ENCODE results near the gene CR1L. TPM values are rescaled to one million over a fixed set of nuclear protein-coding genes. Genes with fewer than 3 reads are reported as not detected.

CR1L gene
- total and polyA plus RNA-seq, 2 experiments from 2014 or later: 5.8 to 21.4 TPM

DNA sequence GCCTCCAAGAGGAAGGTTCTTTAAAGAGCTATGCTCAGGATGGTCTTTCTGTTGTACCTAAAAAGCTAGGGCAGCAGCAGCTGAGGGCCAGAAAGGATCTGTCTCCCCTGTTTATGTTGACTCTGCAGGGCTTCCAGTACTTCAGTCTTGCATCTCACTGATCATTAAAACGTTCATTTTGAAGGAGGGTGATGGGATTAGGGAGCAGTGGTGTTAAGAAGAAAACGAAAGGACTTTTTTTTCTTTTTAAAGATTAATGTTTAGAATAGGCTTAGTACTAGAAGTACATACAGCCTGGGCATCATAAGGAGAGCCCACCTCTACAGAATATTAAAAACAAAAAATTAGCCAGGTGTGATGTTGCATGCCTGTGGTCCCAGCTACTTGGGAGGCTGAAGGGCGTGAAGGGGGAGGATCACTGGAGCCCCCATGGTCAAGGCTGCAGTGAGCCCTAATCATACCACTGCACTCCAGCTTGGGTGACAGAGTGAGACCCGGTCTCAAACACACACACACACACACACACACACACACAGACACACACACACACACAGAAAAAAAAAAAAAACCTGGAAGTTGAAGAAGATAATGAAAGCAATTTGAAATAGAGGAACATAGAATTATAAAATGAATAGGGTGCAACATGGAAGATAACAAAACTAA, 2.9 kb downstream of the CR1L start:
- H3K9me3 Mint-ChIP-seq: no peaks in the 10 kb centered on the region
- H3K27ac Mint-ChIP-seq: no peak overlapping the region
- H3K27ac ChIP-seq (ENCODE audit: low read depth): no peak overlapping the region

More for the DNA sequence above, 2.9 kb downstream of the CR1L start:
- Histone ChIP-seq H3K9me2 (ENCODE audit: insufficient read depth) (no peaks in the 10 kb centered on the region), H3K27me3 (ENCODE audit: insufficient read depth) (peaks cover 10% of the 10 kb centered on the region), H3F3A (replicated peaks; ENCODE audit: low read depth) (0 out of 2 replicates have a peak, but pooled peaks cover 5% of the 10 kb centered on the region), H3K4me3 (no peak overlapping the region), H2AFZ (no peak overlapping the region), H4K20me1 (replicated peaks; ENCODE audit: insufficient read depth) (no peaks in the 10 kb centered on the region), H3K79me2 (replicated peaks; ENCODE audit: insufficient read depth) (peaks cover 19% of the 10 kb centered on the region), H3K4me1 (ENCODE audit: insufficient read depth) (peaks cover 44% of the 10 kb centered on the region), H3K36me3 (ENCODE audit: insufficient read depth) (no peaks in the 10 kb centered on the region), H3K4me2 (peak overlapping the region; percentile 96; the same call in 1 of the 2 replicates)
- no peak for DNase-seq (ENCODE audit: low spot score)
- ATAC-seq: no peak
- TF ChIP-seq EZH2phosphoT487 (IDR thresholded peaks at IDR 0.05; ENCODE audit: unreplicated experiment) (no peak), STAT1 (IDR thresholded peaks at IDR 0.05; ENCODE audit: unreplicated experiment) (no peak), NANOG (IDR thresholded peaks at IDR 0.05; ENCODE audit: borderline replicate concordance) (no peak), ZNF114 (CRISPR knock-in tag; IDR thresholded peaks at IDR 0.05) (no peak), JUNB (IDR thresholded peaks at IDR 0.05; ENCODE audit: unreplicated experiment) (no peak), ZNF462 (CRISPR knock-in tag; IDR thresholded peaks at IDR 0.05) (no peak), CREB1 (CRISPR knock-in tag; IDR thresholded peaks at IDR 0.05; ENCODE audit: low read depth) (no peak), ETS1 (IDR thresholded peaks at IDR 0.05) (no peak)
- TF ChIP-seq, protein P1, sequence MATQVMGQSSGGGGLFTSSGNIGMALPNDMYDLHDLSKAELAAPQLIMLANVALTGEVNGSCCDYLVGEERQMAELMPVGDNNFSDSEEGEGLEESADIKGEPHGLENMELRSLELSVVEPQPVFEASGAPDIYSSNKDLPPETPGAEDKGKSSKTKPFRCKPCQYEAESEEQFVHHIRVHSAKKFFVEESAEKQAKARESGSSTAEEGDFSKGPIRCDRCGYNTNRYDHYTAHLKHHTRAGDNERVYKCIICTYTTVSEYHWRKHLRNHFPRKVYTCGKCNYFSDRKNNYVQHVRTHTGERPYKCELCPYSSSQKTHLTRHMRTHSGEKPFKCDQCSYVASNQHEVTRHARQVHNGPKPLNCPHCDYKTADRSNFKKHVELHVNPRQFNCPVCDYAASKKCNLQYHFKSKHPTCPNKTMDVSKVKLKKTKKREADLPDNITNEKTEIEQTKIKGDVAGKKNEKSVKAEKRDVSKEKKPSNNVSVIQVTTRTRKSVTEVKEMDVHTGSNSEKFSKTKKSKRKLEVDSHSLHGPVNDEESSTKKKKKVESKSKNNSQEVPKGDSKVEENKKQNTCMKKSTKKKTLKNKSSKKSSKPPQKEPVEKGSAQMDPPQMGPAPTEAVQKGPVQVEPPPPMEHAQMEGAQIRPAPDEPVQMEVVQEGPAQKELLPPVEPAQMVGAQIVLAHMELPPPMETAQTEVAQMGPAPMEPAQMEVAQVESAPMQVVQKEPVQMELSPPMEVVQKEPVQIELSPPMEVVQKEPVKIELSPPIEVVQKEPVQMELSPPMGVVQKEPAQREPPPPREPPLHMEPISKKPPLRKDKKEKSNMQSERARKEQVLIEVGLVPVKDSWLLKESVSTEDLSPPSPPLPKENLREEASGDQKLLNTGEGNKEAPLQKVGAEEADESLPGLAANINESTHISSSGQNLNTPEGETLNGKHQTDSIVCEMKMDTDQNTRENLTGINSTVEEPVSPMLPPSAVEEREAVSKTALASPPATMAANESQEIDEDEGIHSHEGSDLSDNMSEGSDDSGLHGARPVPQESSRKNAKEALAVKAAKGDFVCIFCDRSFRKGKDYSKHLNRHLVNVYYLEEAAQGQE (IDR thresholded peaks at IDR 0.05; ENCODE audit: unreplicated experiment): no peak
- Mint-ChIP-seq H3K27me3 (ENCODE audit: insufficient read depth, low read depth, poor library complexity) (peaks cover 19% of the 10 kb centered on the region), H3K4me1 (peaks cover 50% of the 10 kb centered on the region), H3K4me3 (no peak overlapping the region), H3K36me3 (ENCODE audit: low read depth) (no peaks in the 10 kb centered on the region)
